GM19397 (cell line): ENCODE results near the gene KHSRP.

Source experiments
- ATAC-seq: cut with Tn5 transposase; IDR thresholded peaks from one replicate; pipeline ENCODE4 v1.9.1; 2021; ENCODE audit warnings: mild to moderate bottlenecking, moderate library complexity; ENCODE audit not compliant: unreplicated experiment

The KHSRP gene, protein sequence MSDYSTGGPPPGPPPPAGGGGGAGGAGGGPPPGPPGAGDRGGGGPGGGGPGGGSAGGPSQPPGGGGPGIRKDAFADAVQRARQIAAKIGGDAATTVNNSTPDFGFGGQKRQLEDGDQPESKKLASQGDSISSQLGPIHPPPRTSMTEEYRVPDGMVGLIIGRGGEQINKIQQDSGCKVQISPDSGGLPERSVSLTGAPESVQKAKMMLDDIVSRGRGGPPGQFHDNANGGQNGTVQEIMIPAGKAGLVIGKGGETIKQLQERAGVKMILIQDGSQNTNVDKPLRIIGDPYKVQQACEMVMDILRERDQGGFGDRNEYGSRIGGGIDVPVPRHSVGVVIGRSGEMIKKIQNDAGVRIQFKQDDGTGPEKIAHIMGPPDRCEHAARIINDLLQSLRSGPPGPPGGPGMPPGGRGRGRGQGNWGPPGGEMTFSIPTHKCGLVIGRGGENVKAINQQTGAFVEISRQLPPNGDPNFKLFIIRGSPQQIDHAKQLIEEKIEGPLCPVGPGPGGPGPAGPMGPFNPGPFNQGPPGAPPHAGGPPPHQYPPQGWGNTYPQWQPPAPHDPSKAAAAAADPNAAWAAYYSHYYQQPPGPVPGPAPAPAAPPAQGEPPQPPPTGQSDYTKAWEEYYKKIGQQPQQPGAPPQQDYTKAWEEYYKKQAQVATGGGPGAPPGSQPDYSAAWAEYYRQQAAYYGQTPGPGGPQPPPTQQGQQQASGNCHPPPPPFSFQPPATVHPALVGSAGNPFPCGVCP

DNA sequence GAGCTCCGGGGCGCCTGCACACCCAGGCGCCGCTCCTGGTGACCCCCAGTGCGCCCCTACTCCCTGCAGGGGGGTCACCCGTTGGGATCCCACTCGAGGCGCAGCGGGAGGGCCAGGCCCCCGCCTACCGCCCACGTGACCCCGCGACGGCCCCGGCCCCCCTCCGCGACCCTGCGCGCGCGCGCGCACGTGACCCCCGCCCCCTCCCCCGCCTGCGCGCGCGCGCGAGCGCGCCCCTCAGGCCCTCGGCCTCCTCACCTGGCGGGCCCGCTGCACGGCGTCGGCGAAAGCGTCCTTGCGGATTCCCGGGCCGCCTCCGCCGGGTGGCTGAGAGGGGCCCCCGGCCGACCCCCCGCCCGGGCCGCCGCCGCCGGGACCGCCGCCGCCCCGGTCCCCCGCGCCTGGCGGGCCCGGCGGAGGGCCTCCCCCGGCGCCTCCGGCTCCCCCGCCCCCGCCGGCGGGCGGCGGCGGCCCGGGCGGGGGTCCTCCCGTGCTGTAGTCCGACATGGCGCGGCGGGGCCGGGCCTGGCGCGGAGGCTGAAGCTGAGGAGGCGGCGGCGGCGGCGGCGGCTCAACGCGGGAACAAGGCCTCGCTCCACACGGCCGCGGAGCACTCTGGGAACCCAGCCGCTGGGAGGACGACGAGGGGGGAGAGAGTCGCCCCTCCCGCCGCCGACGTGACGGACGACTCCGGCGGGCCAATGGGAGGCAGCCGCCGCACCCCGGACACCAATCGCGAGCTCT is at the start of gene KHSRP:
Gene KHSRP, minus strand, starts transcription at position 617 of the 744 bp plus-strand sequence. Its CDS starts 110 bp downstream, at position 507.
- peak; percentile 0 for ATAC-seq

DNA sequence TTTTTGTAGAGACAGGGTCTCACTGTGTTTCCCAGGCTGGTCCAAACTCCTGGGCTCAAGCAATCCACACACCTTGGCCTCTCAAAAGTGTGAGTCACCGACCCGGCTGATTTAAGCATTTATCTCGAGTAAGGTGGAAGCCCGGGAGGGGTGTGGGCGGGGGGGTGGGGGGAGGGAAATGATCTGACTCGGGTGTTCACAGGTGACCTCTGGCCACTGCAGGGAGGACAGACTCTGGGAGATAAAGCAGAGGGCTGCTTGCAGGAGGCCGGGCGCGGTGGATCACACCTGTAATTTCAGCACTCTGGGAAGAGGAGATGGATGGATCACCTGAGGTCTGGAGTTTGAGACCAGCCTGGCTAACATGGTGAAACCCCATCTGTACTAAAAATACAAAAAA is 49.0 kb upstream of the KHSRP start:
- no peak for ATAC-seq

DNA sequence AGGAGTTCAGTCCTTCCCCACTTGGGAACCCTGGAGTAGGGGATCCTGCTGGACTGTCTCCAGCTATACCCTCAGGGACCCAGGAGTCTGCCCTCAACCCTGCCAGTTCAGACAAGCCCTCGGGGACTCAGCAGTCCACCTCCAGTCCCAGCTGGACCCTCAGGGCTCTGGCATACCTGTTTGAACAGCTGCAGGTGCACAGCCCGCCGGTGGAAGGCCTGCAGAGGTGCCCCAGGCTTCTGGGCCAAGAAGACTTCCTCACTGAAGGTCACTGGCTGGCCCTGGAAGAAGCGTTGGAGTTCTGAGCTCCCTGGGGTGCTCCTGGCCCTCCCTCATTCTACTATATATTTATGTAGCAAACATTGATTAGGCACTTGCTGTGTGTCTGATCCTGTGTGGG is 48.1 kb upstream of the KHSRP start:
- no peak for ATAC-seq

DNA sequence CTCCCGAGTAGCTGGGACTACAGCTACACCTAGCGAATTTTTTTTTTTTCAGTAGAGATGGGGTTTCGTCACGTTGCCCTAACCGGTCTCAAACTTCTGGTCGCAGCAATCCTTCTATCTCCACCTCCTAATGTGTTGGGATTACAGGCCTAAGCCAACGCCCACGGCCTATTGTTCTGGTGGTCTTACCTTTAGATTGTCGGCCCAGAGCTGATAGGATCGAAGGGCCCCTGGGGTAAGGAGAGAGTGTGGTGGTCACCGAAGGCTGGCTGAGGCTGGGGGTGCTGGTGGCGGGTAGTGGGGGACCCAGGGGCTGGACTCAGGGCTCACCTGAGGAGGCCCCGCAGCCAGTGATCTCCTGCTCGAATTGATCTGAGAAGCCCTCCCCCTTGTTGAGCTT is 46.5 kb upstream of the KHSRP start:
- no peak for ATAC-seq

DNA sequence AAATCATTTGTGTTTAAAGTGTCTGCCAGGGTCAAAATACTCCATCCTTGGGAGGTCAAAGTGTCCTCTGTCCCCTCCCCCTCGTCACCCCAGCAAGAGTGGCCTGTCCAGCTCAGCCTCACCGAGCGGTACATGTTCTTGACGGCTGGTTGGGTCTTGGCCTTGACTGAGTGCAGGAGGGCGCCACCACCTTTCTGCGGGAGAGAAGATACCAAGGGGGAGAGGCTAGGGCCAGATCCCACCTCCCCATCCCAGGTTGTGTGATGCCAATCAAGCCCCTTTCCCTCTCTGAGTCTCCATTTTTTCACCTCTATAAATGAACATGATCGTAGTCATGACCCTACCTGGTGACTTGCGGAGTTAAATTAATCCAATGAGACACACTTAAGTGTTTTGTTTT is 45.6 kb upstream of the KHSRP start:
- no peak for ATAC-seq

DNA sequence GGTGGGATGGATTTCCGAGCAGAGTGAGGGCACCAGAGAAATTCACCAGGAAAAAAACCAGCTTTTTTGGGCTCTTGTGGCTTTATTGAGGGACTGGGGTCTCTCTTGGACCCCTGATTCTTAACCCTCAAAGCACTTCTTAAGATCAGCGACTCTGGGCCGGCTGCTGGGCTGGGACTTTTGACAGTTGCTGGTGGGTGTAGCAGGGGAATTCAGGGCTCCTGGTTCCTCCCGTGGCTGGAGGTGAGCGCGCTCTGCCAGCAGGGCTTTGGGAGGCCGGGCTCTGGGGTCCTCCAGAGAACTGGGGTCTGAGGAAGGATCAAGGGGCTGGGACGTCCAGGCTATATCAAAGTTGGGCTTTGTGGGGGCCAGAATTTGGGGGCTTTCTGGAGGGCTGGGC is 42.8 kb upstream of the KHSRP start:
- no peak for ATAC-seq

DNA sequence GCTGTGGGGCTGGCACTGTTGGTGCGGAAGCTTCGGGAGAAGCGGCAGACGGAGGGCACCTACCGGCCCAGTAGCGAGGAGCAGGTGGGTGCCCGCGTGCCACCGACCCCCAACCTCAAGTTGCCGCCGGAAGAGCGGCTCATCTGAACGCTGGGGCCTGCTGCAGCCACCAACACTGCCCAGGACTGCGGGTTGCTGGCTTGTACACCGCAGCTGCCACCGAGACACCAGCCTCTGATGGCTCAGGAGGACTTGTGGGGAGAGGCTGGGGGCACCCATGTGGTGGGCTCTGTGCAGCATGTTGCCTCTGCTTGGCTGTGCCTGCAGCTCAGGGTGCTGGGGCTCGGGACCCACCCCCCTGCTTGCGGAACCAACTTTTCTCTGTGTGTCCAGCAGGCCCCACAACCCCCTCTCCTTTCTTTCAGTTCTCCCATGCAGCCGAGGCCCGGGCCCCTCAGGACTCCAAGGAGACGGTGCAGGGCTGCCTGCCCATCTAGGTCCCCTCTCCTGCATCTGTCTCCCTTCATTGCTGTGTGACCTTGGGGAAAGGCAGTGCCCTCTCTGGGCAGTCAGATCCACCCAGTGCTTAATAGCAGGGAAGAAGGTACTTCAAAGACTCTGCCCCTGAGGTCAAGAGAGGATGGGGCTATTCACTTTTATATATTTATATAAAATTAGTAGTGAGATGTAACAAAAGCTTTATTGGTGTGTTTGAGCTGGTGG is 42.1 kb upstream of the KHSRP start:
- no peak for ATAC-seq

DNA sequence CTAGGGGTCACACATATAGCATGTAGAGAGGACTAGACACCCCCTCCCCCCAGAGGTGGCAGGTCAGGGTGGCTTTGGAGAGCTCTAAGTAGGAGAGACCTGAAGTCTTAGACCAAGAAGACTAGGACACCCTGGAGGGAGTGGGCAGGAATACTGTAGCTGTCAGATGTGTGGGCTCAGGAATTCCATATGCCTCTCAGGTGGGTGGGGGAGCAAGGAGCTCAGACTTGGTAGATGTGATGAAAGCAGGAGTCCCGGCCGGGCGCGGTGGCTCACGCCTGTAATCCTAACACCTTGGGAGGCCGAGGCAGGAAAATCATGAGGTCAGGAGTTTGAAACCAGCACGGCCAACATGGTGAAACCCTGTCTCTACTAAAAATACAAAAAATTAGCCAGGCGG is 41.1 kb upstream of the KHSRP start:
- no peak for ATAC-seq

DNA sequence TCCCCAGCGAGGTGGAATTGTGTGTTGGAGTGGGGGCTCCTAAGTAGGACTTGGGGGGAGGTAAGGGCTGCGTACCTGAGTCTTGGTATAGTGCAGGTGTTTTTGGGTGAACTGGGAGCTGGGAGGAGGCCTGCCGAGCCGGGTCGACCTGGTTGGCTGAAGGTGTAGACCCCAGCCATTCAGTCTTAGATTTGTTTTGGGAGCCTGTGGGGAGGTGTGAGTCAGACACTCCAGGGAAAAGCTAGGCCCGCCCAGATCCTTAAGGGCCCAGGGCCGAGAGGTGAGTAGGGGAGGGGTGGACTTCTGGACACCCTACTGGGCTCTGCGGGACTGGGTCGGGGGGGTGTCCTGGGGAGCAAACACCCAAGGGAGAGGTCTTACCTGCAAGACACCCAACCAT is 40.4 kb upstream of the KHSRP start:
- no peak for ATAC-seq

DNA sequence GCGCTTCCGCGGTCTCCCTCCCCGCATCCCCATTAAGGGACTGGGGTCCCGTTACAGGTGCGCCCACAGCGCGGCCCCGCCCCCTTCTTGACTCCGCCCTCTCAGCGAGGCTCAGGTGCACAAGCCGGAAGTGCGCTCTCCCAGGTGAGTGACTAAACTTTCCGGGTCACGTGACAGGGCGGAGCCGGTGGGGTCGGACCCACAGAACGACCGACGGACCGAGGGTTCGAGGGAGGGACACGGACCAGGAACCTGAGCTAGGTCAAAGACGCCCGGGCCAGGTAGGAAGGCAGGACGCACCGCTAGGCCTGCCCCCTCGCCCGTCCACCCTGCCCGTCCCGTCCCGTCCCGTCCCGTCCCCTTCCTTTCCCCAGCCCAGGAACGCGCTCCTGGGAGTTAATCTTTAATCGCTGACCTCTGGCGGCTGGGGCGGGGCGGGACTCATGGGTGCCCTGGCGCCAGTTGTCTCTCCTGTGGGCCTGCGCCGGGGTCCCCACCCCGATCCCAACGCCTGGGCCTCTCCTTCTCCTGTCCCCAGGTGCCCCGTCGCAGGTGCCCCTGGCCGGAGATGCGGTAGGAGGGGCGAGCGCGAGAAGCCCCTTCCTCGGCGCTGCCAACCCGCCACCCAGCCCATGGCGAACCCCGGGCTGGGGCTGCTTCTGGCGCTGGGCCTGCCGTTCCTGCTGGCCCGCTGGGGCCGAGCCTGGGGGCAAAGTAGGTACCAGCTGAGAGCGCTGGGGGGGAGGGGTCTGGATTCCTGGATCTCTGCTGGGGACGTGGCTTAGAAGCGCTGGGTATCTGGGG is 39.7 kb upstream of the KHSRP start, which contains the start of gene CRB3:
Gene CRB3, plus strand, starts transcription at position 202 of the 804 bp plus-strand sequence. Its CDS starts 431 bp downstream, at position 633.
- ATAC-seq = no peak

DNA sequence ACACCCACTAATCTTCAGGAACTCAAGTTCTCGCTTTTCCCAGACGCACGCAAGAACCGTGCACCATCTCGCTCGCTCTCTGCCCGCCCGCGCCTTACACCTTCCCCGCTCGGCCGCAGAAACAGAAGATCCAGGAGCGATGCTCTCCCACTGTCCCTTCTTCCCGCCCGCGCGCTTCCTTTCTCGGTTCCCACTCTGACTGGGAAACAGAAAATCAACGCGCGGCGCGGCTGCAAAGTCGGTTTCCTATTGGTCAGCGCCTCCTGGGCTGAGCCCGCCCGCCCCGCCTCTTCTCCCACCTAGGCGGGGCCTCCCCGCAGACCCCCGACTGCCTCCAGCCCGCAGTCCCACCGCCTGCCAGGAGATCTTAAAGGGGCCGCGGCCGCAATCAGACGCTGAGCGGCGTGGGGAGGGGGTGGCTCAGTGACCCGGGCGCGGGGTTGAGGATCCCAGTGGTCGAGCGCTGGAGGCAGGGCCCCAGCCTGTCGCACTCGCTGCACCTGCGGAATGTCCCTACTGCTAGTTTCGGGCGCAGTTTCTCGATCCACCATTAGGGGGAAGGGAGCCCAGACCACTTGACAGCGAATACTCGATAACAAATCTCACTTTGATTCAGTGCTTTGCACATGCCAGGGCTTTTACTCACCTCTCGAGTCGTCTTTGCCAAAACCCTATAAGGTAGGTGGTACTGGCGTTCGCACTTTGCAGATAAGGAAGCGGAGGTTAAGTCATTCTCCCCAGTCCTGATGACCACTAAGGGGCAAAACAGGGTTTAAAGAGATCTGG is 35.7 kb upstream of the KHSRP start:
- ATAC-seq = peak; percentile 81

DNA sequence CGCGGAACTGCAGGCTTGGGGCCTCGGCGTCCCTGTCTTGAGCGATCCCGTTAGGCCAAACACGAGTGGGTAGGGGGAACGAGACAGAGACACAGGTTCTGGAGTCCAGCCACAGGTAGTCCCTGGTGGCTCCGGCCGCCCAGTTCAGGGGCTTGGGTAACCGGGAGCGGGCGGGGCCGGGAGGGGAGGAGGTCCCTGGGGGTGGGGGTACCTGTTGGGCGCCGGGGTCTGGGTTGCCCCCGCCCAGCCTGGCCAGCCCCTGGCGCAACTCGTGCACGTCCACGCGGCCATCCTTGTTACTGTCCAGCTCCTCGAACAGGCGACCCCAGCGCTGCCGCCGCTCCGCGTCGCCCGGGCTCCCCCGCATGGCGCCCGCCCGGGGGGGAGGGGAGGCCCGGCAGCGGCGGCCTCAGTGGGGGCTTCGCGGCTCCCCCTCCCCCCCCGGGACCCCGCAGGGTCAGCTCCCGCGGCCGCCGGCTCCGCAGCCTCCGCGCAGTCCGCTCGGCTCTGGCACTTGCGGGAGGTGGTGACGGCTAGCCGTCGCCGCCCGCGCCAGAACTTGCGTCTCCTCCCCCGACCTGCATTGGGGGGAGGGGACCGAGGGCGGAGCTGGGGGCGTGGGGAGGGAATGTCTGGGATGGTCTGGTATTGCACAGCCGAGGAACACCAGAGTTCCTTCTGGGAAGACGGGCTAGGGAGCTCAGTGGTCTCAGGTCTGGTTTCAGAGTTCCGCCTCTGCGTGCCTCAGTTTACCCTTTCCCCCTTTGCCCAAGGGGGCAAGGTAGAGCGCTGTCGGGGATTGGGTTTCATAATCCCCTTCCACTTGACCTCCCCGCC is 34.9 kb upstream of the KHSRP start, which contains the start of gene SLC25A23:
Gene SLC25A23, minus strand, starts transcription at position 531 of the 837 bp plus-strand sequence. Its CDS starts 164 bp downstream, at position 367.
- peak; percentile 39 for ATAC-seq

DNA sequence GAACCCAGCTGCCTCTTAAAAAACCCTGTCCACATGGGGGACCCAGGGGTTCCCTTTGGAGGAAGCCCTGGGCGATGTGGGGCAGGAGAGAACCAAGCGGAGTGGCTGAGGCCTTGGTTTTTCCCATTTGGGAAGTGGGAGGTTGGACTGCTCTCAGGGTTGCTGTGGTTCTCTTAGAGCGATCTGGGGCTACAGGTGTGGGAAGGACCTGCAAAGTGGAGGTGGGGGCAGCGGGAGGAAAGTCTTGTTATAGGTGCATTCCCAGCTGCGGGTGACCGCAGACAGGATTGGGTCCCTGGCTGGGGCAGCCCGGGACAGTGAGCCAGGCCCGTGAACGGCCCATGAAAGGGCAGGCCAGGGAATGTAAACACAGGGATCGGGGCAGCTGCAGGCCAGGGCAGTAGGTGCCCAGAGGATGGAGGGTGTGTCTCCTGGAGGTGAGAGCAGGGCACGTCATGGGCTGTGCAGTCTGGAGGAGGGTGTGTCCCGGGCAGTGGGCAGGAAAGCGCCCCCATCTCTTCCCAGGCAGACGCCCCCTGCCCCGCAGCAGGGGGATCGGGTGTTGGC is 34.2 kb upstream of the KHSRP start:
- ATAC-seq = no peak

DNA sequence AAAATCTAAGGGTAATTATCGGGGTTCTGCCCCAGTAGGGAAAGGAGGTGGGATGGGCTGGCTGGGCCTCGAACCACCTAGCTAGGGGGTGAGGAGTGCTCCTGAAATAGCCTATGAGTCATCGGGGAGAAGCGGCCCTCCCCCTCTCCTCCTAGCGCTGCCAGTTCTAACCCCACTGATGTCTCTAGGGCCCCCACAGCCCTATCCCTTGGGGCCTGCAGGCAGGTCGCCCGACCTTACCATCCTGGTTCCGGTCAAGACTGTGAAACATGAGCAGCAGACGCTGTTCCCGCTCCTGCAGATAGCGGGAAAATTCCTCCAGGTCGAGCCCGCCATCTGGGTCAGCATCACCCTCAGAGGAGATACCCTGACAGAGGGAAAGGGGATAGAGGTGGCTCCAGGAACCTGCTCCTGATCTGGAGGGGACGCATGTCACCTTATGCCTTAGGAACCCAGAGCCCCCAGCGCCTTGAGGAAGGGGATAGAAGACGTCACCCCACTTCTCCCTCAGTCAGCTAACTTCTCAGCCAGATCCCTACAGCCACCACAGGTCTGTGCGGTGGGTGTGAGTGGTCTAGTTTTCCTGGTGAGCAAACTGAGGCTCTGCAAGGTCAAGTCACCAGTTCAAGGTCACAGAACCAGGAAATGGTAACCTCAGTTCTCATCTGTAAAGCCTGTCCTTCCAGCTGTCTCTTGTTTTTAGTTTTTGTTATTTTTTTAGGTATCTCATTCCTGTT is 33.5 kb upstream of the KHSRP start:
- no peak for ATAC-seq

DNA sequence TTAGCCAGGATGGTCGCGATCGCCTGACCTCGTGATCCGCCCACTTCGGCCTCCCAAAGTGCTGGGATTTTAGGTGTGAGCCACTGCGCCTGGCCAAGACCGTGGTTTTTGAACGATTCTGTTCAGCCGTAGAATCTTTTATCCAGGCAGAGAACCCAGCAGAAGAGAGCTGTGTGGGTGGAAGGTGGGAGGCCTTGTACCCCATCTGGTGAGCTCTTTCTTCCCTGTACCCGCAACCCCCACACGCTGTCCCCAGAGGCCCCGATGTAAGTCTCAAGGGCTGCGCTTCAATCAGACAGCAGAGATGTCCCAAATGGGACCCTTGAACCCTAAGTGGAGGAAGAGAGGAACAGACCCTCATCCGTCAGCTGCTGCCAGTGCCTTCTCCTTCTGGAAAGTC is 31.3 kb upstream of the KHSRP start:
- no peak for ATAC-seq

DNA sequence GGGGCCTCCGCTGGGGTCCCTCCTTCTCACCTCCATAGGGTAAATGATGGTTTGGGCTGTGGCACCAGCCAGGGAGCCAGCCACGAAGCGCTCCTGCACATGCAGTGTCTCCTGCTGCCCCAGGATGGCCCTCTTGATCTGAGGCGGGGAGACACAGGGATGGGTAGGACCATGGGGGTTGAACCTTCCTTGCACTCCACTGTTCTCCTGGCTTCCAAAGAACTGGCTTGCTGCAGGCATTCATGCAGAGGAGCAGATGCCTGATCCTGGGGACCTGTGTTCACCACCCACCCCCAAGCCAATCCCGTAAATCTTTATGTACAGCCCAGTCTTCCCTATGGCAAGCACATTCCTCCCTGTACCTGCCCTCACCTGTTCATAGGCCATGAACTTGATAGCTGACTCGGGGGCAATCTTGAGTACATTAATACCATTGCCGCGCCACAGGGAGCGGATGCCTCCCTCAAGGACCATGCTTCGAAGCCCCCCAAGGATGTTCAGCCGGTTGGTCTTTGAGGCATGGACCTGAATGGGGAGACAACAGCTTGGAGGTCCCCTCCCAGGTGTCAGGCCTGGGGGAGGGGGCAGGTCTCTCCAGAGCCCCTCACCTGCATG is 29.4 kb upstream of the KHSRP start:
- no peak for ATAC-seq

DNA sequence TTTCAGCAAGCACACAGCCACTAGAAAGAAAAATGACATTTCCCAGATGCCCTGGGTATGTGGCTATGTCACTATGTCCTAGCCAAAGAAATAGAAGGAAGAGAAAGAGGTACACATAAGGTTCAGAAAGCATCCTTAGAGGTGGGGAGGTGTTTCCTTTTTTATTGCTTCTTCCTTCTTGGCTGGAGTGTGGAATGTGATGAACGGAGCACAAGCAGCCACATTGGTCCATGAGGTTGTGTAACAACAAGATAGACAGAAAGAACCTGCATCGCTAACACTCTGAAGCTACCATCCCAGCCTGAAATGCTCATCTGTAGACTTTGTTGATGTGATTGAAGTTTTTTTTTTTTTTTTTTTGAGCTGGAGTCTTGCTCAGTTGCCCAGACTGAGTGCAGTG is 28.3 kb upstream of the KHSRP start:
- no peak for ATAC-seq
